B cell (primary cell): Measurements from ENCODE around the gene HLA-DMB. TPM values are rescaled to one million over a fixed set of nuclear protein-coding genes. Genes with fewer than 3 reads are reported as not detected.

Experiments used
- ATAC-seq: fragments of 200-7000 bp; cut with Tn5 transposase; one replicate; pipeline ENCODE4 v1.10.0; 2021; ENCODE audit warnings: low read depth, mild to moderate bottlenecking, moderate number of reproducible peaks, moderate library complexity
- CTCF ChIA-PET: fragments of 350-600 bp; sonication (Branson Sonifier 250); formaldehyde crosslinking; loops from one replicate; lab custom pipeline; 2021; ENCODE audit warnings: antibody characterized with exemption, inconsistent platforms; lab: Charles Lee
- POLR2A ChIA-PET: fragments of 350-600 bp; sonication (Branson Sonifier 250); formaldehyde crosslinking; loops from one replicate; lab custom pipeline; 2021; ENCODE audit warnings: antibody characterized with exemption; lab: Charles Lee
- DNase-seq: peaks from one replicate; pipeline ENCODE4 v3.0.0; 2013
- H2AFZ ChIP-seq: 2 replicates; pipeline ENCODE4 v1.6.1; 2012; ENCODE audit warnings: mild to moderate bottlenecking, low read depth, low read length; ENCODE audit not compliant: insufficient read depth, poor library complexity, severe bottlenecking
- H3K27ac ChIP-seq, 2 donors: 1 replicate in 1 of 2; 2 replicates in 1 of 2; pipeline ENCODE4 v1.5.1; 2012 to 2013; ENCODE audit warnings: low read length in 2 of 2, mild to moderate bottlenecking in 2 of 2, moderate library complexity in 1 of 2
- H3K27me3 ChIP-seq, 4 experiments: fragments of 200-600 bp in 1 of 4; sonication (generic) in 1 of 4; replicated peaks in 1 of 4; 1 replicate in 2 of 4; 2 replicates in 2 of 4; pipeline versions ENCODE4 v1.6.1 to v1.7.0; 2013 to 2016; ENCODE audit warnings: low read length in 3 of 4, mild to moderate bottlenecking in 2 of 4, mixed read lengths in 1 of 4, moderate library complexity in 1 of 4; ENCODE audit not compliant: insufficient read depth in 4 of 4, control insufficient read depth in 3 of 4; ENCODE audit errors: control extremely low read depth in 1 of 4
- H3K36me3 ChIP-seq, 2 experiments: replicated peaks in 1 of 2; 1 replicate in 1 of 2; 2 replicates in 1 of 2; pipeline versions ENCODE4 v1.6.1 to v1.7.1; 2013; ENCODE audit warnings: low read length in 1 of 2; ENCODE audit not compliant: insufficient read depth in 2 of 2, control insufficient read depth in 1 of 2; ENCODE audit errors: control extremely low read depth in 1 of 2, extremely low read depth in 1 of 2
- H3K4me1 ChIP-seq, 2 donors: fragments of 200-600 bp in 1 of 2; sonication (generic) in 1 of 2; 1 replicate in 1 of 2; 2 replicates in 1 of 2; pipeline versions ENCODE4 v1.5.1 to v1.6.1; 2013 to 2017; ENCODE audit warnings: low read length in 2 of 2; ENCODE audit not compliant: control insufficient read depth in 2 of 2, insufficient read depth in 2 of 2
- H3K4me2 ChIP-seq: replicated peaks from 2 replicates; pipeline ENCODE3; 2012; ENCODE audit warnings: mild to moderate bottlenecking, low read depth, low read length; ENCODE audit not compliant: poor library complexity, severe bottlenecking
- H3K4me3 ChIP-seq, 5 experiments: fragments of 200-600 bp in 1 of 5; sonication (generic) in 1 of 5; 1 replicate in 3 of 5; 2 replicates in 2 of 5; pipeline versions ENCODE4 v1.5.1 to v1.7.0; 2011 to 2016; ENCODE audit warnings: low read length in 4 of 5, mild to moderate bottlenecking in 4 of 5, low read depth in 2 of 5, control low read depth in 1 of 5, moderate library complexity in 1 of 5; ENCODE audit not compliant: insufficient read depth in 1 of 5; ENCODE audit errors: control extremely low read depth in 1 of 5, extremely low read depth in 1 of 5
- H3K79me2 ChIP-seq: fragments of 200-600 bp; sonication (generic); one replicate; pipeline ENCODE4 v1.6.0; 2016; ENCODE audit warnings: low read length; ENCODE audit not compliant: control insufficient read depth, insufficient read depth
- H3K9ac ChIP-seq: fragments of 200-600 bp; sonication (generic); 2 replicates; pipeline ENCODE4 v1.6.1; 2017; ENCODE audit warnings: mild to moderate bottlenecking, low read length, moderate library complexity
- H3K9me3 ChIP-seq, 3 donors: one replicate each; pipeline versions ENCODE4 v1.6.1 to v1.7.1; 2013; ENCODE audit warnings: low read length in 2 of 3; ENCODE audit not compliant: control insufficient read depth in 2 of 3, insufficient read depth in 1 of 3; ENCODE audit errors: control extremely low read depth in 1 of 3
- H4K20me1 ChIP-seq: 2 replicates; pipeline ENCODE4 v1.6.0; 2012; ENCODE audit warnings: mild to moderate bottlenecking, low read length; ENCODE audit not compliant: insufficient read depth, control insufficient read depth, poor library complexity, severe bottlenecking
- H3K27ac Mint-ChIP-seq: one replicate; pipeline ENCODE4 v1.8.0; 2021; ENCODE audit warnings: mixed read lengths
- H3K27me3 Mint-ChIP-seq: one replicate; pipeline ENCODE4 v1.8.0; 2021; ENCODE audit warnings: mixed read lengths
- H3K4me1 Mint-ChIP-seq: one replicate; pipeline ENCODE4 v1.8.0; 2021; ENCODE audit warnings: mixed read lengths
- H3K4me3 Mint-ChIP-seq: one replicate; pipeline ENCODE4 v1.8.0; 2021; ENCODE audit warnings: mixed read lengths
- H3K9me3 Mint-ChIP-seq: one replicate; pipeline ENCODE4 v1.8.0; 2022; ENCODE audit warnings: mixed read lengths; ENCODE audit not compliant: insufficient read depth
- CTCF ChIP-seq: fragments of 200-600 bp; IDR thresholded peaks from one replicate; pipeline ENCODE4 v1.8.0; 2022; ENCODE audit warnings: antibody characterized with exemption, mild to moderate bottlenecking
- EZH2 ChIP-seq: IDR thresholded peaks from 2 replicates; pipeline ENCODE4 v1.6.1; 2012; ENCODE audit warnings: borderline replicate concordance, low read depth, mild to moderate bottlenecking, moderate library complexity, low read length; ENCODE audit not compliant: insufficient read depth, poor library complexity, severe bottlenecking
- WGBS: methylation state at CpG from one replicate; pipeline ENCODE4 v1.1.5; 2013; ENCODE audit warnings: missing lambda C conversion rate; ENCODE audit not compliant: insufficient coverage; 5-methylcytosine and 5-hydroxymethylcytosine counted together
- intact Hi-C: fragments of 100-400 bp; cut with micrococcal nuclease; formaldehyde crosslinking; loops from one replicate; pipeline ENCODE4 v1.10.0; 2022
- polyA plus RNA-seq: library from polyadenylated mRNA; depleted of rRNA; stranded (reverse); fragments of >200 nt; gene quantifications from 2 replicates; pipeline ENCODE4 v1.2.3, GENCODE V29; 2012
- total RNA-seq, 2 donors: library from RNA; stranded (reverse); fragments of 120-200 nt in 1 of 2; gene quantifications; 1 replicate in 1 of 2; 2 replicates in 1 of 2; pipeline versions ENCODE4 v1.2.3 to v1.2.4, GENCODE V29; 2013 to 2022

HLA-DMB gene
- total and polyA plus RNA-seq, 2 donors (not counting 1 experiment from before 2014, with no cell fraction given): 593 to 656 TPM

- intact Hi-C loops: loop anchor here (10.0 kb wide), 2 partner anchors 134 to 344 kb away; partner anchors contain the start of gene HLA-DOB
- Histone ChIP-seq H3K27ac (peak overlapping the region in 1 of 2 donors; percentile 91), H3K9me3 (no peaks in the 10 kb centered on the region), H3K4me1 (peaks cover 79 to 93% of the 10 kb centered on the region in 2 donors), H3K9ac (peak overlapping the region; percentile 89), H3K4me3 (peak overlapping the region in 1 of 5 experiments; percentile 1), H4K20me1 (no peaks in the 10 kb centered on the region), H3K36me3 (peaks cover 0 to 30% of the 10 kb centered on the region in 2 experiments), H3K4me2 (peak overlapping the region; percentile 81), H2AFZ (no peak overlapping the region), H3K79me2 (peaks cover 81% of the 10 kb centered on the region), H3K27me3 (no peaks in the 10 kb centered on the region)
- H3K4me1 Mint-ChIP-seq: peaks cover 88% of the 10 kb centered on the region
- 85% methylated on average over 7 of the region's 9 CpGs for WGBS
- H3K9me3 Mint-ChIP-seq: no peaks in the 10 kb centered on the region
- peak overlapping the region; percentile 92 for H3K27ac Mint-ChIP-seq
- peak overlapping the region; percentile 84 for H3K4me3 Mint-ChIP-seq
- no peak for DNase-seq
- H3K27me3 Mint-ChIP-seq: no peaks in the 10 kb centered on the region
- CTCF ChIA-PET: interaction anchor here (2.6 to 13.5 kb wide), 5 partner anchors 11 to 80 kb away, joined by 23 to 822 read pairs (median 71); partner anchors contain the start of genes BRD2 and HLA-DMB
- no peak for ATAC-seq
- POLR2A ChIA-PET: interaction anchor here (2.6 to 7.5 kb wide), 2 partner anchors 7 to 22 kb away, joined by 36 to 131 read pairs; partner anchors contain the start of genes BRD2 and HLA-DMB
- TF ChIP-seq CTCF (no peak), EZH2 (no peak)
Measured at GRCh38 chr6:32949113-32949512, 8.3 kb upstream of the HLA-DMB start.
